ENCODE results near the gene TSEN54. TPM values are rescaled to one million over a fixed set of nuclear protein-coding genes. Genes with fewer than 3 reads are reported as not detected.

TSEN54 gene
- total RNA-seq, 1 experiment from 2014 or later = 87.3 TPM

DNA sequence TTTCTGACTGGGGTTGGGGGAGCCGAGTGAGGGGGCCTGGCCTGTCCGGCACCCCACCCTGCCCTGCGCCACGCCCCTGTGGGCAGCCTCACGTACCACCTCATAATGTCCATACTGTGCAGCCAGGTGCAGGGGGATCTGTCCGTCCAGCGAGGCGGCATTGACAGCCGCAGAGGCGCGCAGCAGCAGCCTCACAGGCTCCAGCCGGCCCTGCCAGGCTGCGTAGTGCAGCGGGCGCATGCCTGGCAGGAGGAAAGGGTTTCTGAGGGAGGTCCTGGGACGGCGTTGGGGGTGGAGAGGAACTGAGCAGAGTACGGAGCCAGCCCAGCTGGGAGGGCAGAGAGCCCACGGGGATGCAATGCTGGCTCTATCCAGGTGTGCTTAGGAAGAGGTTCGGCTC is 9.4 kb upstream of the TSEN54 start:
- Histone ChIP-seq H4K20me1 (ENCODE audit: insufficient read depth) (no peaks in the 10 kb centered on the region; the same call in 1 of the 2 replicates), H3K9ac (ENCODE audit: low read length) (no peak overlapping the region), H2AFZ (ENCODE audit: low read depth, low read length, poor library complexity, severe bottlenecking) (no peak overlapping the region), H3K9me3 (ENCODE audit: control insufficient read depth in 1 of 2, insufficient read depth in 1 of 2, low read depth in 1 of 2, low read length in 2 of 2) (no peaks in the 10 kb centered on the region), H3K9me2 (ENCODE audit: insufficient read depth) (no peaks in the 10 kb centered on the region), H3K4me3 (replicated peaks in 1 of 2; ENCODE audit: low read depth in 1 of 2, low read length in 2 of 2) (no peak overlapping the region), H3K27me3 (ENCODE audit: insufficient read depth, low read length) (no peaks in the 10 kb centered on the region), H3K4me2 (ENCODE audit: low read length) (no peak overlapping the region), H3K4me1 (ENCODE audit: control insufficient read depth in 1 of 2, insufficient read depth in 2 of 2, low read length in 2 of 2) (peaks cover 8 to 19% of the 10 kb centered on the region in 2 experiments), H3K36me3 (ENCODE audit: control insufficient read depth in 1 of 2, insufficient read depth in 2 of 2, low read length in 2 of 2) (peaks cover 14 to 28% of the 10 kb centered on the region in 2 experiments; a peak in 2 of 4 replicates), H3K27ac (ENCODE audit: low read depth, low read length) (no peak overlapping the region), H3K79me2 (ENCODE audit: insufficient read depth, low read length) (peaks cover 19% of the 10 kb centered on the region; the same call in 1 of the 2 replicates)
- DNase-seq (ENCODE audit: low read depth, low spot score) (no peak), ATAC-seq (no peak)
- ChIA-PET CTCF (no interaction called here), RAD21 (ENCODE audit: low non-redundant PET in 1 of 2, low total read pairs in 2 of 2, uncharacterized antibody in 2 of 2, unreplicated experiment in 2 of 2) (no interaction called here), POLR2A (no interaction called here)
- intact Hi-C loops (cut with micrococcal nuclease) = no loop called here
- TF ChIP-seq EZH2 (IDR thresholded peaks at IDR 0.05) (no peak), SP1 (IDR thresholded peaks at IDR 0.05; ENCODE audit: low read depth) (no peak), TCF7L2 (IDR thresholded peaks at IDR 0.05; ENCODE audit: borderline replicate concordance, extremely low read depth, insufficient read depth, insufficient read length) (no peak)
- TF ChIP-seq, protein P1, sequence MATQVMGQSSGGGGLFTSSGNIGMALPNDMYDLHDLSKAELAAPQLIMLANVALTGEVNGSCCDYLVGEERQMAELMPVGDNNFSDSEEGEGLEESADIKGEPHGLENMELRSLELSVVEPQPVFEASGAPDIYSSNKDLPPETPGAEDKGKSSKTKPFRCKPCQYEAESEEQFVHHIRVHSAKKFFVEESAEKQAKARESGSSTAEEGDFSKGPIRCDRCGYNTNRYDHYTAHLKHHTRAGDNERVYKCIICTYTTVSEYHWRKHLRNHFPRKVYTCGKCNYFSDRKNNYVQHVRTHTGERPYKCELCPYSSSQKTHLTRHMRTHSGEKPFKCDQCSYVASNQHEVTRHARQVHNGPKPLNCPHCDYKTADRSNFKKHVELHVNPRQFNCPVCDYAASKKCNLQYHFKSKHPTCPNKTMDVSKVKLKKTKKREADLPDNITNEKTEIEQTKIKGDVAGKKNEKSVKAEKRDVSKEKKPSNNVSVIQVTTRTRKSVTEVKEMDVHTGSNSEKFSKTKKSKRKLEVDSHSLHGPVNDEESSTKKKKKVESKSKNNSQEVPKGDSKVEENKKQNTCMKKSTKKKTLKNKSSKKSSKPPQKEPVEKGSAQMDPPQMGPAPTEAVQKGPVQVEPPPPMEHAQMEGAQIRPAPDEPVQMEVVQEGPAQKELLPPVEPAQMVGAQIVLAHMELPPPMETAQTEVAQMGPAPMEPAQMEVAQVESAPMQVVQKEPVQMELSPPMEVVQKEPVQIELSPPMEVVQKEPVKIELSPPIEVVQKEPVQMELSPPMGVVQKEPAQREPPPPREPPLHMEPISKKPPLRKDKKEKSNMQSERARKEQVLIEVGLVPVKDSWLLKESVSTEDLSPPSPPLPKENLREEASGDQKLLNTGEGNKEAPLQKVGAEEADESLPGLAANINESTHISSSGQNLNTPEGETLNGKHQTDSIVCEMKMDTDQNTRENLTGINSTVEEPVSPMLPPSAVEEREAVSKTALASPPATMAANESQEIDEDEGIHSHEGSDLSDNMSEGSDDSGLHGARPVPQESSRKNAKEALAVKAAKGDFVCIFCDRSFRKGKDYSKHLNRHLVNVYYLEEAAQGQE (IDR thresholded peaks at IDR 0.05; ENCODE audit: low read depth) = no peak
- BruUV-seq (replicated peaks) = no TSS peak
